HEK293 (cell line): ENCODE data around the gene NET1.

Experiments used
- PRDM1 ChIP-seq: fragments of 450-650 bp; formaldehyde crosslinking; IDR thresholded peaks from 2 replicates; pipeline ENCODE4; 2016; ENCODE audit warnings: missing biosample characterization, missing genetic modification characterization
- ZBTB17 ChIP-seq: fragments of 450-650 bp; formaldehyde crosslinking; IDR thresholded peaks from 2 replicates; pipeline ENCODE4 v1.5.1; 2016; ENCODE audit warnings: missing biosample characterization, missing genetic modification characterization
- ZNF114 ChIP-seq: fragments of 450-650 bp; formaldehyde crosslinking; IDR thresholded peaks from 2 replicates; pipeline ENCODE4 v1.5.0; 2017; ENCODE audit warnings: missing biosample characterization, missing genetic modification characterization
- ZNF510 ChIP-seq: fragments of 450-650 bp; formaldehyde crosslinking; IDR thresholded peaks from 2 replicates; pipeline ENCODE4 v1.5.1; 2018; ENCODE audit warnings: mild to moderate bottlenecking, missing genetic modification characterization, missing biosample characterization; ENCODE audit not compliant: insufficient replicate concordance
- ZNF530 ChIP-seq: fragments of 450-650 bp; formaldehyde crosslinking; IDR thresholded peaks from 2 replicates; pipeline ENCODE4 v1.5.1; 2016; ENCODE audit warnings: low read depth, missing biosample characterization, missing genetic modification characterization
- ZNF654 ChIP-seq: fragments of 450-650 bp; formaldehyde crosslinking; IDR thresholded peaks from 2 replicates; pipeline ENCODE4 v1.5.1; 2016; ENCODE audit warnings: low read depth, missing biosample characterization, missing genetic modification characterization
- ZNF776 ChIP-seq: fragments of 450-650 bp; formaldehyde crosslinking; IDR thresholded peaks from 2 replicates; pipeline ENCODE4 v1.5.0; 2017; ENCODE audit warnings: missing biosample characterization, missing genetic modification characterization, borderline replicate concordance
- ZNF830 ChIP-seq: fragments of 450-650 bp; IDR thresholded peaks from 2 replicates; pipeline ENCODE4 v1.5.0; 2018; ENCODE audit warnings: missing biosample characterization, missing genetic modification characterization, low read depth, mild to moderate bottlenecking, moderate library complexity
- TF ChIP-seq, protein P1 (sequence below): fragments of 450-650 bp; formaldehyde crosslinking; IDR thresholded peaks from 2 replicates; pipeline ENCODE4 v1.5.1; 2016; ENCODE audit warnings: missing biosample characterization, missing genetic modification characterization, low read depth
- TF ChIP-seq, protein P2 (sequence below): fragments of 450-650 bp; formaldehyde crosslinking; IDR thresholded peaks from 2 replicates; pipeline ENCODE4 v1.5.1; 2016; ENCODE audit warnings: missing biosample characterization, missing genetic modification characterization
- TF ChIP-seq, protein P3 (sequence below): fragments of 450-650 bp; formaldehyde crosslinking; conservative IDR thresholded peaks from 2 replicates; pipeline ENCODE4 v1.5.1; 2016; ENCODE audit warnings: low read depth, missing biosample characterization, missing genetic modification characterization
- TF ChIP-seq, protein P4 (sequence below): fragments of 450-650 bp; formaldehyde crosslinking; IDR thresholded peaks from 2 replicates; pipeline ENCODE4 v1.5.1; 2016; ENCODE audit warnings: missing biosample characterization, missing genetic modification characterization

DNA sequence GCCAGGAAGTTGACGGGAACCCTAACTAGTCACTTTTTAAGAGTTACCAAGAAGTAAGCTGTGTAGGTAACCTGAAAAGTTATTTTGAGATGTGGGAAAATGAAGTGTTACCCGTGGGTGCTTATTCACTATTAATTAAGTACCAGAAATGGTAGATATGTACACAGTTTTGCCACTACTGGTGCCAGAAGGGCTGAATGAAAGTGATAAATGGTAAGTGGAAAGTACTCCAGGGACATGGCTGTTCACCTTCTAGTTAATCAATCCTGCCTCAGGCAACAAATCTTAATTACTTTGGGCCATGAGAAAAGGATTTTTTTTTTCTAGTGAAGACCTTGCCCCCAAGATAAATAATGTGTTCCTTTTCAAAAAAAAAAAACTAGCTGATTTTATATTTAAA lies 15.8 kb downstream of the NET1 start:
- TF ChIP-seq, protein P1, sequence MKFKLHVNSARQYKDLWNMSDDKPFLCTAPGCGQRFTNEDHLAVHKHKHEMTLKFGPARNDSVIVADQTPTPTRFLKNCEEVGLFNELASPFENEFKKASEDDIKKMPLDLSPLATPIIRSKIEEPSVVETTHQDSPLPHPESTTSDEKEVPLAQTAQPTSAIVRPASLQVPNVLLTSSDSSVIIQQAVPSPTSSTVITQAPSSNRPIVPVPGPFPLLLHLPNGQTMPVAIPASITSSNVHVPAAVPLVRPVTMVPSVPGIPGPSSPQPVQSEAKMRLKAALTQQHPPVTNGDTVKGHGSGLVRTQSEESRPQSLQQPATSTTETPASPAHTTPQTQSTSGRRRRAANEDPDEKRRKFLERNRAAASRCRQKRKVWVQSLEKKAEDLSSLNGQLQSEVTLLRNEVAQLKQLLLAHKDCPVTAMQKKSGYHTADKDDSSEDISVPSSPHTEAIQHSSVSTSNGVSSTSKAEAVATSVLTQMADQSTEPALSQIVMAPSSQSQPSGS: no peak
- TF ChIP-seq ZNF114 (tag by site-specific recombination) (no peak), ZBTB17 (tag by site-specific recombination) (no peak), ZNF654 (no peak), ZNF530 (tag by site-specific recombination) (no peak), ZNF510 (tag by site-specific recombination) (no peak), PRDM1 (tag by site-specific recombination) (no peak), ZNF830 (tag by site-specific recombination) (no peak), ZNF776 (tag by site-specific recombination) (no peak)
- TF ChIP-seq, protein P2, sequence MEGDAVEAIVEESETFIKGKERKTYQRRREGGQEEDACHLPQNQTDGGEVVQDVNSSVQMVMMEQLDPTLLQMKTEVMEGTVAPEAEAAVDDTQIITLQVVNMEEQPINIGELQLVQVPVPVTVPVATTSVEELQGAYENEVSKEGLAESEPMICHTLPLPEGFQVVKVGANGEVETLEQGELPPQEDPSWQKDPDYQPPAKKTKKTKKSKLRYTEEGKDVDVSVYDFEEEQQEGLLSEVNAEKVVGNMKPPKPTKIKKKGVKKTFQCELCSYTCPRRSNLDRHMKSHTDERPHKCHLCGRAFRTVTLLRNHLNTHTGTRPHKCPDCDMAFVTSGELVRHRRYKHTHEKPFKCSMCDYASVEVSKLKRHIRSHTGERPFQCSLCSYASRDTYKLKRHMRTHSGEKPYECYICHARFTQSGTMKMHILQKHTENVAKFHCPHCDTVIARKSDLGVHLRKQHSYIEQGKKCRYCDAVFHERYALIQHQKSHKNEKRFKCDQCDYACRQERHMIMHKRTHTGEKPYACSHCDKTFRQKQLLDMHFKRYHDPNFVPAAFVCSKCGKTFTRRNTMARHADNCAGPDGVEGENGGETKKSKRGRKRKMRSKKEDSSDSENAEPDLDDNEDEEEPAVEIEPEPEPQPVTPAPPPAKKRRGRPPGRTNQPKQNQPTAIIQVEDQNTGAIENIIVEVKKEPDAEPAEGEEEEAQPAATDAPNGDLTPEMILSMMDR (tag by site-specific recombination): no peak
- TF ChIP-seq, protein P3, sequence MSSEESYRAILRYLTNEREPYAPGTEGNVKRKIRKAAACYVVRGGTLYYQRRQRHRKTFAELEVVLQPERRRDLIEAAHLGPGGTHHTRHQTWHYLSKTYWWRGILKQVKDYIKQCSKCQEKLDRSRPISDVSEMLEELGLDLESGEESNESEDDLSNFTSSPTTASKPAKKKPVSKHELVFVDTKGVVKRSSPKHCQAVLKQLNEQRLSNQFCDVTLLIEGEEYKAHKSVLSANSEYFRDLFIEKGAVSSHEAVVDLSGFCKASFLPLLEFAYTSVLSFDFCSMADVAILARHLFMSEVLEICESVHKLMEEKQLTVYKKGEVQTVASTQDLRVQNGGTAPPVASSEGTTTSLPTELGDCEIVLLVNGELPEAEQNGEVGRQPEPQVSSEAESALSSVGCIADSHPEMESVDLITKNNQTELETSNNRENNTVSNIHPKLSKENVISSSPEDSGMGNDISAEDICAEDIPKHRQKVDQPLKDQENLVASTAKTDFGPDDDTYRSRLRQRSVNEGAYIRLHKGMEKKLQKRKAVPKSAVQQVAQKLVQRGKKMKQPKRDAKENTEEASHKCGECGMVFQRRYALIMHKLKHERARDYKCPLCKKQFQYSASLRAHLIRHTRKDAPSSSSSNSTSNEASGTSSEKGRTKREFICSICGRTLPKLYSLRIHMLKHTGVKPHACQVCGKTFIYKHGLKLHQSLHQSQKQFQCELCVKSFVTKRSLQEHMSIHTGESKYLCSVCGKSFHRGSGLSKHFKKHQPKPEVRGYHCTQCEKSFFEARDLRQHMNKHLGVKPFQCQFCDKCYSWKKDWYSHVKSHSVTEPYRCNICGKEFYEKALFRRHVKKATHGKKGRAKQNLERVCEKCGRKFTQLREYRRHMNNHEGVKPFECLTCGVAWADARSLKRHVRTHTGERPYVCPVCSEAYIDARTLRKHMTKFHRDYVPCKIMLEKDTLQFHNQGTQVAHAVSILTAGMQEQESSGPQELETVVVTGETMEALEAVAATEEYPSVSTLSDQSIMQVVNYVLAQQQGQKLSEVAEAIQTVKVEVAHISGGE (tag by site-specific recombination): no peak
- TF ChIP-seq, protein P4, sequence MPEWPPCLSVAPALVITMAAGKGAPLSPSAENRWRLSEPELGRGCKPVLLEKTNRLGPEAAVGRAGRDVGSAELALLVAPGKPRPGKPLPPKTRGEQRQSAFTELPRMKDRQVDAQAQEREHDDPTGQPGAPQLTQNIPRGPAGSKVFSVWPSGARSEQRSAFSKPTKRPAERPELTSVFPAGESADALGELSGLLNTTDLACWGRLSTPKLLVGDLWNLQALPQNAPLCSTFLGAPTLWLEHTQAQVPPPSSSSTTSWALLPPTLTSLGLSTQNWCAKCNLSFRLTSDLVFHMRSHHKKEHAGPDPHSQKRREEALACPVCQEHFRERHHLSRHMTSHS (tag by site-specific recombination): no peak
